SU-DHL-6 (cell line): ENCODE measurements around the gene HAUS1.

ENCODE experiments used
- CTCF ChIP-seq: fragments of 200-600 bp; sonication (generic); IDR thresholded peaks from one replicate; pipeline ENCODE4 v1.5.1; 2017; ENCODE audit warnings: antibody characterized with exemption, mild to moderate bottlenecking, low read length, moderate library complexity; ENCODE audit not compliant: insufficient read depth, poor library complexity, severe bottlenecking
- EZH2phosphoT487 ChIP-seq: fragments of 200-600 bp; sonication (generic), shearing (Covaris generic); conservative IDR thresholded peaks from 2 replicates; pipeline ENCODE4 v1.6.1; 2018; ENCODE audit warnings: mild to moderate bottlenecking, antibody characterized with exemption, low read length, moderate library complexity, mixed read lengths

- TF ChIP-seq CTCF (no peak), EZH2phosphoT487 (no peak)
Measured at GRCh38 chr18:46176001-46176400, 71.8 kb downstream of the HAUS1 start.
